ENCODE measurements around the gene TSSK2.
"Not testable (repeated sequence)": the region's sequence is repeated elsewhere in the genome, so short reads cannot be mapped to it uniquely, and the experiment has no call there.

The TSSK2 gene

DNA sequence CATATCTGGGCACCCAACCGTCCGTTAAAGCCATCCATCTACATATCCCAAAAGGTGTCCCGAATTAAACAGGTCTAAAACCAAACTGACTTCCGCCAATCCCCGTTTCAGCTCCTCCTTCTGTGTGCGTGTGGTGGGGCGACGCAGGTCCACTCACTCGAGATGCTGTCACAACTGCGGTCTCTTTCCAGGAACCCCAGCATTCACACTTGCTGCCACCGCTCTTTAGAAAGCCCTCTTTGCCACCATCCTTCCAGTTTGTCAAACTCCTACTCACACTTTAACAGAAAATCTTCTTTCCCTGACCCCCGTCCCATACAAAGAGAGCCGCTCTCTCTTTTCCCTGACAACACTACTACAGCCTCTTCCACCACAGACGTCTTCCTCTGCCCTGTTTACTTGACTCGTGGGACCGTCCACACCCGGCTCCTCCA, 12.9 kb downstream of the TSSK2 start:
- DNase-seq (ENCODE audit: low read depth), result no peak

DNA sequence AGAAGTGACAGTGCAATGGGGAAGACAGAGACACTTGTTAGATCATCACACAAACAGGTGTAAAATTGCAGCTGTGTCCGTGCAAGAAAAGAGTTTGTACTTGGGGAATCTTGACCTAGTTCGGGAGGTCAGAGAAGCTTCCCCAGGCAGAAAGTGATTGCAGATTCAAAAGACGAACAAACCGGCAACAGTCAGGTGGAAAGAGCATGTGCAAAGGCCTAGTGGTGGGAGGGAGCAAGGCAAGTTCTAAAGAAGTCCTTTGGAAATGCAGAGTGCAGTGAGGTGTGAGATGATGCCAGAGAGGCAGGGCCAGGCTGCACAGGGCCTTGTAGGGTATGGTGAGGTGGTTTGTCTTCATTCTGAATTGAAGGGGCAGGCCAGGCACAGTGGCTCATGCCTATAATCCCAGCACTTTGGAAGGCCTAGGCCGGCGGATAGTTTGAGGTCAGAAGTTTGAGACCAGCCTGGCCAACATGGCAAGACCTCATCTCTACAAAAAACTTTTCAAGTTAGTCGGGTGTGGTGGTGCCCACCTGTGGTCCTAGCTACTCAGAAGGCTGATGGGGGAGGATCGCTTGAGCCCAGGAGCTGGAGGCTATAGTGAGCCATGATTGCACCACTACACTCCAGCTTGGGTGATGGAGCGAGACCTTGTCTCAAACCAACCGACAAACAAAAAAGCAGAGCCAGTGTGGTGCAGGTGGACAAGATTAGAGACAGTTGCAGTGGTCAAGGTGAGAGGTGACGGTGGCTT, 15.3 kb downstream of the TSSK2 start:
- DNase-seq (ENCODE audit: low read depth), result no peak

- DNase-seq (ENCODE audit: low read depth), result no peak
Observed at GRCh38 chr22:19147195-19147780, 16.2 kb downstream of the TSSK2 start.

GRCh38 chr22:19148417-19149046, 17.4 kb downstream of the TSSK2 start:
- no peak for DNase-seq (ENCODE audit: low read depth)

DNA sequence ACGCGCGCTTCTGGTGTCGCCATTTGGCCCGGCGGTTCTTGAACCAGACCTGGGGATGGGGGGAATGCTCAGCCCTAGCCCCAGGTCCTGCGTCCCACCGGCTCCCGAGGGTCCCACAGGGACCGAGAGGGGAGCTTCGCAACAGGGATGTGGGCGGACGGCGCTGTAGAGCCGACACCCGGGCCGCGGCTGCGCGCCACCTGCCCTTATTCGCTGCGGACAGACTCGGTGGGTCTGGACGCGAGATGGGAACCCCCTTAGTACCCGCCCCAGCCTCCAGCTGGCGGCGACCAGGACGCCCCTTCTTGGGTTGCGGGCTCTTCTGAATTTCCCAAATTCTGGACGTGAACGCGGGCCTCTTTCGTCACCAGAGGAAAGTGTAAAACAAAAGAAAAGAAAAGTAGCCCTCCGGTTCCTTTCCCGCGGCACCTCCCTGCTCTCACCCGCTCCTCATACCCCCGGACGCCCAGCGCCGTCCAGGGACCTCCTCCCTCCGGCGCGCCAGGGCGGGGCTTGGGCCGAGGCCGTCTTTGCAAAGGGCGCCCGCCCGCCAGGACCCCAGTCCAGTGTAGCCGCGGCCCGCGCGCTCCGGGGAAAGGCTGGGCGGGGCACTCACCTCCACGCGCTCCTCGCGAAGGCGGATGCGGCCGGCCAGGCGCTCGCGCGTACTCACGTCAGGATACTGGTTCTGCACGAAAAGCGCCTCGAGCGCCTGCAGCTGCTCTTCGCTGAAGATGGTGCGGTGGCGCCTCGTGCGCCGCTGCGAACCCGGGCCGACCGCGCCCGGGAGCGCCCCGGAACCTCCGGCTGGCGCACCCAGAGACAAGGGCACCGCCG, 18.2 kb downstream of the TSSK2 start:
- DNase-seq (ENCODE audit: low read depth), result no peak

DNA sequence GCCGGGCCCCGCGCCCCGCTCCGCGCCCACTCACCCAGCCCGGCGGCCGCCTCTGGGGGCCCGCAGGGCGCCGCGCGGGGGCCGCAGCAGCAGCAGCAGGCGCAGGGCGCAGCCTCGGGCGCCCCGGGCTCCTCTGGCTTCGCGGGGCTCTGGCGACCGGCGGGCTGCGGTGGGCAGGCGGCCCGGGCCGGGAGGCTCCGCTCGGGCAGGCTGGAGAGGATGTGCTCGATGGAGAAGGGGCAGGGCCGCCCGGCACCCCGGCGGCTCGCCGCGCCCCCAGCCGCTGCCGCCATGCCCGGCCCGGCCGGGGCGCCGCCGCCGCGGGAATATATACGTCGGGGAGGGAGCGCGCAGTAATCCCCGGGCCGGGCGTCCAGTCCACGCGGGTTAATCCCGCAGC, 18.9 kb downstream of the TSSK2 start, which contains the start of gene GSC2:
TSS of gene GSC2 (minus strand) at position 302 of the 400 bp plus-strand sequence. CDS start at position 293, 9 bp downstream.
- no peak for DNase-seq (ENCODE audit: low read depth)

GRCh38 chr22:19150482-19151328, 19.6 kb downstream of the TSSK2 start:
- no peak for DNase-seq (ENCODE audit: low read depth)

DNA sequence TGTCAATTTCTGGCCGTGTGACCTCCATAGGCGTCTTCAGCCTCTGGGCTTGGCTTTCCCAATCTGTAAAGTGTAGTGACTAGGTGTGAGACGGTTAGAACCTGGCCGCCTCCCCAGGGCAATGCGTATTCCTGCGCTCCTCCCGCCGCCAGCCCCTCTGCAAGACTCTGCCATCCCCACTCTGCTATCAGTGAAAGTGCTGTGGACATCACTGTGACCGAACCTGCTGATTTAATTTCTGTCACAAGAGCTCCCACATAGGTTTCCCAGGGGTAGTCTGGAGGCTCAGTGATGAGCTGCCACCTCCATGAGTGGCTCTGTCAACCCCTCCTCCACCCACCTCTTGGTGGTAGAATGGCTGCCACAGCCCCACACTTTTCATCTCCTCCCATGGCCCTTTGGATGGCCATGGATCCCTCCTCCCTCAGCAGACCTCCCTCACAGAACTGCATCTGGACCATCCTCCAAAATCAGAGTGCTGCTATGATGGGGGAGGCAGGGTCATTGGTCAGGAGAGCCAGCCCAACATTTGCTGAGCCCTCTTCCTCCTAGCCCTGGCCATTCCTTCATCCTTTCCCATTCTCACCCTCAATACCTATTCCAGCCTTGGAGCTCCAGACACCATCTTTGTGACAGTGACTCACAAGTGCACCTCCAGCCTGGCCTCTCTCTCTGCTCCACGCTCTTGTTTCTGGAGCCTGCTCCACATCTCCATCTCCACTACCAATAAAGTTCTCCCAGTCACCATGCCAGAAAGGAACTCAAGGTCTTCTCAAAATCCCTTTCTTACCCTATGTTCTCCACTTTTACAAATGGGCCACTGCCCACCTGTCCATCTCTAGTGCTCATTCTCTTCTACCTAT, 20.5 kb downstream of the TSSK2 start:
- no peak for DNase-seq (ENCODE audit: low read depth)

- DNase-seq (ENCODE audit: low read depth), result no peak
Observed at GRCh38 chr22:19152942-19153883, 22.1 kb downstream of the TSSK2 start.

- DNase-seq (ENCODE audit: low read depth), result not testable (repeated sequence)
Observed at GRCh38 chr22:19156109-19156508, 25.0 kb downstream of the TSSK2 start.

GRCh38 chr22:19158649-19159048, 27.5 kb downstream of the TSSK2 start:
- DNase-seq (ENCODE audit: low read depth), result not testable (repeated sequence)

DNA sequence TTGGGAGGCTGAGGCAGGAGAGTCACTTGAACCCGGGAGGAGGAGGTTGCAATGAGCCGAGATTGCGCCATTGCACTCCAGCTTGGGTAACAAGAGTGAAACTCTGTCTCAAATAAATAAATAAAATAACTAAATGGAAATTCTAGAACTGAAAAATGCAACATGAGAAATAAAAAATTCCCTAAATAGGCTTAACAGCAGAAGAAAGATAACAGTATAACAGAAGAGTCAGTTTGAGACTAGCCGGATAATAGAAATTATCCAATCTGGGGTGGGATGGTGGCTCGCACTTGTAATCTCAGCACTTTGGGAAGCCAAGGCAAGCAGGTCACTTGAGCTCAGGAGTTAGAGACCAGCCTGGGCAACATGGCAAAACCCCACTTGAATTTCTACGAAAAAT, 33.3 kb downstream of the TSSK2 start:
- DNase-seq (ENCODE audit: low read depth), result no peak

DNA sequence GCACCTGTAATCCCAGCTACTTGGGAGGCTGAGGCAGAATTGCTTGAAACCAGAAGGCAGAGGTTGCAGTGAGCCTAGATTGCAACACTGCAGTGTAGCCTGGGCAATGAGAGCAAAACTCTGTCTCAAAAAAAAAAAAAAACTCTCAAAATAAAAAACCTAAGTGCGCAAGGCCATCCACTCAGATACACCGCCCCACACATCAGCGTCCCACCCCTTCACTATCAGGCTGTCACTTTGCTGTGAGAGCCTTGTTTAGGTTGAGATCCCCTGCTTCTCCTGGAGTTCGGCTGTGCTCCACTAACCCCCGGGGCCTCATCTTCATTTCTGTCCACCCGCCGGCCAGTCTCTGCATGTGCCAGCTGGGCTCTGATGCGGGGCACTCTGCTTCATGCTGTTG, 35.3 kb downstream of the TSSK2 start:
- DNase-seq (ENCODE audit: low read depth), result no peak

- DNase-seq (ENCODE audit: low read depth), result no peak
Observed at GRCh38 chr22:19167106-19167869, 36.2 kb downstream of the TSSK2 start.

DNA sequence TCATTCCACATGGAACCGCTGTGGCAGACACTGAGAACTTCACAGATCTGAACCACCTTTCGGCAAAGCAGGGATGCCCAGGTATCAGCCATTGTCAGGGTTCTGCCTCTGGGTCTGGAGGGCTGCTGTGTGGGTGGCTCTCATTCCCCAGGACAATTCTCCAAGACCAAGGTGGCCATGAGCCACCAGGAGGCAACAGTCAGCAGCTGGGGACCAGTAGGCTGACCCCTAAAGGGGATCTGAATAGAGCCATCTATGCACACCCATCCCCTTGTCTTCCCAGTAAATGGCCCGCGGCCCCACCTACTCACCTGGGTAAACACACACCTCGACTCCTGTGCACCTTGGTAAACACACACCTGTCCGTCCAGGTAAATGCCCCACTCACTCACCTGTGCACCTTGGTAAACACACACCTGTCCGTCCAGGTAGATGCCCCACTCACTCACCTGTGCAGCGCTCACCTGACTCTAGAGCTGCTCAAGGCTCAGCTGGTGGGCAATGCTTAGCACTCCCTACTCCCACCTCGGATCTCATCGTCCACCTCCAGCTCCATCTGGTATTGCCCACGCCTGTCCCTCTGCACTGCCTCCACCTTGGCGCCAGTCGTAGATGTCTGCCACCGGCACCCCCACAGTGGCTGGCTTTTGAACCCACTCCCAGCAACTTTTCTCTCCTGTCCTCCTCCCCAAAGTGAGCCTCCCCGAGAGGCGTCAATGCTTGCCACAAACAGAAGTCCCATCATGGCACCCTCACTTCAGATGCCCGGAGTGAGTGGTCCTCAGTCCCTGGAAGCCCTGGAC, 37.2 kb downstream of the TSSK2 start:
- no peak for DNase-seq (ENCODE audit: low read depth)

- DNase-seq (ENCODE audit: low read depth), result no peak
Observed at GRCh38 chr22:19169002-19169946, 38.2 kb downstream of the TSSK2 start.

GRCh38 chr22:19169947-19170318, 38.8 kb downstream of the TSSK2 start:
- DNase-seq (ENCODE audit: low read depth), result no peak
